Upper lobe of right lung (tissue), 1 donor: Measurements from ENCODE around the gene FAHD1. TPM values are rescaled to one million over a fixed set of nuclear protein-coding genes. Genes with fewer than 3 reads are reported as not detected.

Experiments used
- ATAC-seq: fragments of 200-7000 bp; cut with Tn5 transposase; one replicate; pipeline ENCODE4 v1.9.1; 2020; ENCODE audit warnings: mild to moderate bottlenecking, moderate library complexity
- DNase-seq: peaks from one replicate; pipeline ENCODE4 v3.0.0-alpha.2; 2020
- H3K27ac ChIP-seq: fragments of 200-600 bp; one replicate; pipeline ENCODE4 v1.8.0; 2022
- H3K27me3 ChIP-seq: fragments of 200-600 bp; one replicate; pipeline ENCODE4 v1.8.0; 2022; ENCODE audit warnings: mild to moderate bottlenecking
- H3K36me3 ChIP-seq: fragments of 200-600 bp; one replicate; pipeline ENCODE4 v1.8.0; 2022
- H3K4me1 ChIP-seq: fragments of 200-600 bp; one replicate; pipeline ENCODE4 v1.8.0; 2022
- H3K4me3 ChIP-seq: fragments of 200-600 bp; one replicate; pipeline ENCODE4 v1.8.0; 2022; ENCODE audit warnings: mild to moderate bottlenecking
- H3K9me3 ChIP-seq: fragments of 200-600 bp; one replicate; pipeline ENCODE4 v1.8.0; 2022
- CTCF ChIP-seq: fragments of 200-600 bp; IDR thresholded peaks from one replicate; pipeline ENCODE4 v1.8.0; 2022; ENCODE audit warnings: antibody characterized with exemption
- intact Hi-C: fragments of 100-400 bp; cut with DNase I; formaldehyde crosslinking; loops from one replicate; pipeline ENCODE4 v1.11.0; 2022
- total RNA-seq: library from RNA; stranded (reverse); fragmentation: NEBNext Ultra II Directional; extraction: Animal tissue kit (Norgen Biotek cat#: 25700); gene quantifications from one replicate; pipeline ENCODE4 v1.2.1, GENCODE V29; 2021
- donor health status: DM: no; HTN: yes; CAD: no; lungs with severe emphysema.

FAHD1 gene
- total RNA-seq, 1 donor from 2014 or later, result 17.2 TPM

GRCh38 chr16:1791256-1791942 is 35.6 kb upstream of the FAHD1 start:
- Histone ChIP-seq H3K9me3 (no peaks in the 10 kb centered on the region), H3K27ac (no peak overlapping the region), H3K27me3 (no peaks in the 10 kb centered on the region), H3K4me3 (no peak overlapping the region), H3K4me1 (no peaks in the 10 kb centered on the region), H3K36me3 (peaks cover 29% of the 10 kb centered on the region)
- no peak for ATAC-seq
- DNase-seq, result peak; percentile 60
- intact Hi-C loops, result no loop called here
- no peak for TF ChIP-seq CTCF

GRCh38 chr16:1791943-1792812 is 34.8 kb upstream of the FAHD1 start:
- peaks cover 22% of the 10 kb centered on the region for H3K36me3 ChIP-seq
- H3K9me3 ChIP-seq, result no peaks in the 10 kb centered on the region
- ATAC-seq (no peak), DNase-seq (peak; percentile 63)
- H3K27ac ChIP-seq, result no peak overlapping the region
- no peaks in the 10 kb centered on the region for H3K27me3 ChIP-seq
- H3K4me3 ChIP-seq, result no peak overlapping the region
- intact Hi-C loops, result no loop called here
- TF ChIP-seq CTCF, result no peak
- no peaks in the 10 kb centered on the region for H3K4me1 ChIP-seq

- DNase-seq (peak; percentile 66), ATAC-seq (no peak)
- no peaks in the 10 kb centered on the region for H3K27me3 ChIP-seq
- peak overlapping the region; percentile 29 for H3K4me3 ChIP-seq
- no peaks in the 10 kb centered on the region for H3K4me1 ChIP-seq
- intact Hi-C loops, result no loop called here
- no peak for TF ChIP-seq CTCF
- no peak overlapping the region for H3K27ac ChIP-seq
- peaks cover 15% of the 10 kb centered on the region for H3K36me3 ChIP-seq
- H3K9me3 ChIP-seq, result no peaks in the 10 kb centered on the region
Measured at GRCh38 chr16:1792836-1793577, 34.0 kb upstream of the FAHD1 start.

- peak; percentile 74 for ATAC-seq
- Histone ChIP-seq H3K4me1 (no peaks in the 10 kb centered on the region), H3K4me3 (peak within 1 kb of the TSS; percentile 29), H3K9me3 (no peaks in the 10 kb centered on the region), H3K27me3 (no peaks in the 10 kb centered on the region), H3K27ac (peak within 1 kb of the TSS; percentile 51), H3K36me3 (peaks cover 8% of the 10 kb centered on the region)
- intact Hi-C loops, result no loop called here
- DNase-seq, result peak; percentile 74
- TF ChIP-seq CTCF, result no peak
Measured at GRCh38 chr16:1793578-1794220, 33.3 kb upstream of the FAHD1 start, which contains the start of gene IGFALS. Gene IGFALS, minus strand, starts transcription at chr16:1793705. Its CDS starts 53 bp downstream, at chr16:1793652.

- intact Hi-C loops, result no loop called here
- H3K36me3 ChIP-seq, result peaks cover 2% of the 10 kb centered on the region
- peak overlapping the region; percentile 51 for H3K27ac ChIP-seq
- H3K9me3 ChIP-seq, result no peaks in the 10 kb centered on the region
- H3K4me3 ChIP-seq, result peak overlapping the region; percentile 29
- H3K4me1 ChIP-seq, result no peaks in the 10 kb centered on the region
- ATAC-seq, result peak; percentile 79
- peak; percentile 82 for DNase-seq
- no peak for TF ChIP-seq CTCF
- no peaks in the 10 kb centered on the region for H3K27me3 ChIP-seq
Measured at GRCh38 chr16:1794221-1794871, 32.7 kb upstream of the FAHD1 start.
